Liver (tissue), 3 donors: Measurements from ENCODE around the gene RALGPS1.

ENCODE experiments used
- CTCF ChIP-seq: fragments of 150-350 bp; IDR thresholded peaks from 2 replicates; pipeline ENCODE4 v1.5.1; 2017; ENCODE audit warnings: improper control_type of control experiment, low read depth, low read length; ENCODE audit not compliant: missing input control
- GABPA ChIP-seq, 2 donors: IDR thresholded peaks in 1 of 2; conservative IDR thresholded peaks in 1 of 2; 2 replicates each; pipeline ENCODE4 v1.6.1; 2016; ENCODE audit warnings: antibody characterized with exemption in 2 of 2, mild to moderate bottlenecking in 1 of 2, moderate library complexity in 1 of 2
- HNF4G ChIP-seq: IDR thresholded peaks from 2 replicates; pipeline ENCODE4 v1.6.1; 2016; ENCODE audit warnings: antibody characterized with exemption
- JUND ChIP-seq, 2 donors: IDR thresholded peaks; 2 replicates each; pipeline ENCODE4 v1.6.1; 2016; ENCODE audit warnings: antibody characterized with exemption in 2 of 2
- RAD21 ChIP-seq, 2 donors: IDR thresholded peaks; 2 replicates each; pipeline ENCODE4 v1.6.1; 2016; ENCODE audit warnings: antibody characterized with exemption in 2 of 2, mild to moderate bottlenecking in 2 of 2
- SP1 ChIP-seq: IDR thresholded peaks from 2 replicates; pipeline ENCODE4 v1.6.1; 2018; ENCODE audit warnings: antibody characterized with exemption, mild to moderate bottlenecking
- YY1 ChIP-seq: IDR thresholded peaks from 2 replicates; pipeline ENCODE4 v1.6.1; 2016; ENCODE audit warnings: antibody characterized with exemption, mild to moderate bottlenecking
- ZBTB33 ChIP-seq: IDR thresholded peaks from 2 replicates; pipeline ENCODE4 v1.6.1; 2016; ENCODE audit warnings: antibody characterized with exemption
- TF ChIP-seq, protein P1 (sequence below): IDR thresholded peaks from 2 replicates; pipeline ENCODE4 v1.6.1; 2016; ENCODE audit warnings: antibody characterized with exemption, mild to moderate bottlenecking
- donor health status: healthy.
- donor health status: healthy.

- TF ChIP-seq HNF4G, result no peak
- TF ChIP-seq GABPA (IDR thresholded peaks at IDR 0.05 in 1 of 2, conservative IDR thresholded peaks at IDR 0.05 in 1 of 2), result no peak
- no peak for TF ChIP-seq YY1
- TF ChIP-seq CTCF, result no peak
- no peak for TF ChIP-seq ZBTB33
- no peak for TF ChIP-seq SP1
- TF ChIP-seq RAD21 (IDR thresholded peaks at IDR 0.05), result no peak
- TF ChIP-seq, protein P1, sequence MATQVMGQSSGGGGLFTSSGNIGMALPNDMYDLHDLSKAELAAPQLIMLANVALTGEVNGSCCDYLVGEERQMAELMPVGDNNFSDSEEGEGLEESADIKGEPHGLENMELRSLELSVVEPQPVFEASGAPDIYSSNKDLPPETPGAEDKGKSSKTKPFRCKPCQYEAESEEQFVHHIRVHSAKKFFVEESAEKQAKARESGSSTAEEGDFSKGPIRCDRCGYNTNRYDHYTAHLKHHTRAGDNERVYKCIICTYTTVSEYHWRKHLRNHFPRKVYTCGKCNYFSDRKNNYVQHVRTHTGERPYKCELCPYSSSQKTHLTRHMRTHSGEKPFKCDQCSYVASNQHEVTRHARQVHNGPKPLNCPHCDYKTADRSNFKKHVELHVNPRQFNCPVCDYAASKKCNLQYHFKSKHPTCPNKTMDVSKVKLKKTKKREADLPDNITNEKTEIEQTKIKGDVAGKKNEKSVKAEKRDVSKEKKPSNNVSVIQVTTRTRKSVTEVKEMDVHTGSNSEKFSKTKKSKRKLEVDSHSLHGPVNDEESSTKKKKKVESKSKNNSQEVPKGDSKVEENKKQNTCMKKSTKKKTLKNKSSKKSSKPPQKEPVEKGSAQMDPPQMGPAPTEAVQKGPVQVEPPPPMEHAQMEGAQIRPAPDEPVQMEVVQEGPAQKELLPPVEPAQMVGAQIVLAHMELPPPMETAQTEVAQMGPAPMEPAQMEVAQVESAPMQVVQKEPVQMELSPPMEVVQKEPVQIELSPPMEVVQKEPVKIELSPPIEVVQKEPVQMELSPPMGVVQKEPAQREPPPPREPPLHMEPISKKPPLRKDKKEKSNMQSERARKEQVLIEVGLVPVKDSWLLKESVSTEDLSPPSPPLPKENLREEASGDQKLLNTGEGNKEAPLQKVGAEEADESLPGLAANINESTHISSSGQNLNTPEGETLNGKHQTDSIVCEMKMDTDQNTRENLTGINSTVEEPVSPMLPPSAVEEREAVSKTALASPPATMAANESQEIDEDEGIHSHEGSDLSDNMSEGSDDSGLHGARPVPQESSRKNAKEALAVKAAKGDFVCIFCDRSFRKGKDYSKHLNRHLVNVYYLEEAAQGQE, result no peak
- no peak for TF ChIP-seq JUND (IDR thresholded peaks at IDR 0.05)
These were observed 294.6 kb downstream of the RALGPS1 start for GRCh38 chr9:127209220-127209619.
